SK-N-SH (cell line): ENCODE measurements around the gene HPCAL1.

Experiments
- CHD2 ChIP-seq: fragments of 150-350 bp; IDR thresholded peaks from 2 replicates; pipeline ENCODE4 v1.6.1; 2018; ENCODE audit warnings: low read length; ENCODE audit not compliant: partially characterized antibody
- EP300 ChIP-seq, 2 experiments: IDR thresholded peaks; 2 replicates each; pipeline versions ENCODE4 v1.4.0 to v1.6.1; 2012; ENCODE audit warnings: borderline replicate concordance in 1 of 2, low read depth in 1 of 2, low read length in 1 of 2
- NRF1 ChIP-seq: IDR thresholded peaks from 2 replicates; pipeline ENCODE4 v1.6.1; 2012; ENCODE audit warnings: low read depth, mild to moderate bottlenecking, low read length
- SMC3 ChIP-seq: IDR thresholded peaks from 2 replicates; pipeline ENCODE4 v1.6.1; 2012; ENCODE audit warnings: low read depth, low read length, improper control_type of control experiment
- TF ChIP-seq, protein P1 (sequence below): fragments of 200-600 bp; sonication (generic); IDR thresholded peaks from 2 replicates; pipeline ENCODE4 v1.6.1; 2017; ENCODE audit warnings: antibody characterized with exemption, mild to moderate bottlenecking, moderate library complexity

GRCh38 chr2:10397297-10397875 lies 94.7 kb downstream of the HPCAL1 start:
- TF ChIP-seq, protein P1, sequence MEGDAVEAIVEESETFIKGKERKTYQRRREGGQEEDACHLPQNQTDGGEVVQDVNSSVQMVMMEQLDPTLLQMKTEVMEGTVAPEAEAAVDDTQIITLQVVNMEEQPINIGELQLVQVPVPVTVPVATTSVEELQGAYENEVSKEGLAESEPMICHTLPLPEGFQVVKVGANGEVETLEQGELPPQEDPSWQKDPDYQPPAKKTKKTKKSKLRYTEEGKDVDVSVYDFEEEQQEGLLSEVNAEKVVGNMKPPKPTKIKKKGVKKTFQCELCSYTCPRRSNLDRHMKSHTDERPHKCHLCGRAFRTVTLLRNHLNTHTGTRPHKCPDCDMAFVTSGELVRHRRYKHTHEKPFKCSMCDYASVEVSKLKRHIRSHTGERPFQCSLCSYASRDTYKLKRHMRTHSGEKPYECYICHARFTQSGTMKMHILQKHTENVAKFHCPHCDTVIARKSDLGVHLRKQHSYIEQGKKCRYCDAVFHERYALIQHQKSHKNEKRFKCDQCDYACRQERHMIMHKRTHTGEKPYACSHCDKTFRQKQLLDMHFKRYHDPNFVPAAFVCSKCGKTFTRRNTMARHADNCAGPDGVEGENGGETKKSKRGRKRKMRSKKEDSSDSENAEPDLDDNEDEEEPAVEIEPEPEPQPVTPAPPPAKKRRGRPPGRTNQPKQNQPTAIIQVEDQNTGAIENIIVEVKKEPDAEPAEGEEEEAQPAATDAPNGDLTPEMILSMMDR: no peak
- no peak for TF ChIP-seq CHD2
- no peak for TF ChIP-seq NRF1
- no peak for TF ChIP-seq EP300 (IDR thresholded peaks at IDR 0.05; ENCODE audit: borderline replicate concordance in 1 of 2, low read depth in 1 of 2, low read length in 1 of 2)
- TF ChIP-seq SMC3: no peak
